Colonic mucosa (tissue), 4 donors: ENCODE measurements around the gene INHA. TPM values are rescaled to one million over a fixed set of nuclear protein-coding genes. Genes with fewer than 3 reads are reported as not detected.

Experiments used
- DNase-seq: peaks from one replicate; pipeline ENCODE4 v3.0.0-alpha.2; 2020
- H3K27ac ChIP-seq: fragments of 200-600 bp; one replicate; pipeline ENCODE4 v1.8.0; 2021
- H3K27me3 ChIP-seq: fragments of 200-600 bp; one replicate; pipeline ENCODE4 v1.8.0; 2021
- H3K36me3 ChIP-seq: fragments of 200-600 bp; one replicate; pipeline ENCODE4 v1.8.0; 2021
- H3K4me1 ChIP-seq: fragments of 200-600 bp; one replicate; pipeline ENCODE4 v1.8.0; 2021; ENCODE audit warnings: mild to moderate bottlenecking
- H3K4me3 ChIP-seq: fragments of 200-600 bp; one replicate; pipeline ENCODE4 v1.8.0; 2021
- H3K9ac ChIP-seq, 2 donors: one replicate each; pipeline ENCODE4 v1.7.0; 2013; ENCODE audit warnings: control low read depth in 2 of 2, low read depth in 2 of 2, low read length in 2 of 2
- H3K9me3 ChIP-seq: fragments of 200-600 bp; one replicate; pipeline ENCODE4 v1.8.0; 2021
- intact Hi-C: fragments of 100-400 bp; cut with DNase I; formaldehyde crosslinking; loops from one replicate; pipeline ENCODE4 v1.14.1; 2022
- total RNA-seq, 2 donors: library from RNA; stranded (reverse); fragmentation: NEBNext Ultra II Directional in 1 of 2; extraction: Animal tissue kit (Norgen Biotek cat#: 25700) in 1 of 2; gene quantifications; one replicate each; pipeline ENCODE4 v1.2.1, GENCODE V29; 2021
- TF ChIP-seq, protein P1 (sequence below): fragments of 200-600 bp; IDR thresholded peaks from one replicate; pipeline ENCODE4 v1.8.0; 2022; ENCODE audit warnings: antibody characterized with exemption, mild to moderate bottlenecking
- donor health status: healthy.
- donor health status: DM: no; HTN: no; CAD: no.
- donor health status: DM: no; HTN: no; CAD: no.

Gene INHA
- total RNA-seq, 2 donors from 2014 or later = not detected

DNA sequence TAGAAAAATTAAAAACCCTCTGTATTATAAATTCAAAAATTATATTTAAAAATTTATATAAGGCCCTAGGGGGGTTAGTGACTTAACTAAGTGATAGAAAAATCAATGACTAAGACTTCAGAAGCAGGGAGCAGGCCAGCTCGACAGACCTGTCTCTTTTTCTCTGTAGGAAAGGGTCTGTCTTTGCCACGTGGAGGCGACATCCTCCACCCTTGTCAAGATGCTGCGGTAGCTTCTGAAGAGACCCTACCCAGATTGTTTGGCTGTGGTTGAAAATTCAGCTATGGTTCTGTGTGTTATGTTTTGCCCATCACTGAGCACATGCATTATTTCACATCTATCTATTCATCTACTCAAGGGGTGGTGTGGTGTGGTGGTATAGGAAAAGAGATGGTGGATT is 47.1 kb downstream of the INHA start:
- Histone ChIP-seq H3K27ac (no peak overlapping the region), H3K4me1 (no peaks in the 10 kb centered on the region), H3K36me3 (no peaks in the 10 kb centered on the region), H3K4me3 (no peak overlapping the region), H3K27me3 (no peaks in the 10 kb centered on the region), H3K9me3 (no peaks in the 10 kb centered on the region), H3K9ac (no peak overlapping the region)
- no peak for DNase-seq
- intact Hi-C loops = no loop called here
- TF ChIP-seq, protein P1, sequence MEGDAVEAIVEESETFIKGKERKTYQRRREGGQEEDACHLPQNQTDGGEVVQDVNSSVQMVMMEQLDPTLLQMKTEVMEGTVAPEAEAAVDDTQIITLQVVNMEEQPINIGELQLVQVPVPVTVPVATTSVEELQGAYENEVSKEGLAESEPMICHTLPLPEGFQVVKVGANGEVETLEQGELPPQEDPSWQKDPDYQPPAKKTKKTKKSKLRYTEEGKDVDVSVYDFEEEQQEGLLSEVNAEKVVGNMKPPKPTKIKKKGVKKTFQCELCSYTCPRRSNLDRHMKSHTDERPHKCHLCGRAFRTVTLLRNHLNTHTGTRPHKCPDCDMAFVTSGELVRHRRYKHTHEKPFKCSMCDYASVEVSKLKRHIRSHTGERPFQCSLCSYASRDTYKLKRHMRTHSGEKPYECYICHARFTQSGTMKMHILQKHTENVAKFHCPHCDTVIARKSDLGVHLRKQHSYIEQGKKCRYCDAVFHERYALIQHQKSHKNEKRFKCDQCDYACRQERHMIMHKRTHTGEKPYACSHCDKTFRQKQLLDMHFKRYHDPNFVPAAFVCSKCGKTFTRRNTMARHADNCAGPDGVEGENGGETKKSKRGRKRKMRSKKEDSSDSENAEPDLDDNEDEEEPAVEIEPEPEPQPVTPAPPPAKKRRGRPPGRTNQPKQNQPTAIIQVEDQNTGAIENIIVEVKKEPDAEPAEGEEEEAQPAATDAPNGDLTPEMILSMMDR = no peak

DNA sequence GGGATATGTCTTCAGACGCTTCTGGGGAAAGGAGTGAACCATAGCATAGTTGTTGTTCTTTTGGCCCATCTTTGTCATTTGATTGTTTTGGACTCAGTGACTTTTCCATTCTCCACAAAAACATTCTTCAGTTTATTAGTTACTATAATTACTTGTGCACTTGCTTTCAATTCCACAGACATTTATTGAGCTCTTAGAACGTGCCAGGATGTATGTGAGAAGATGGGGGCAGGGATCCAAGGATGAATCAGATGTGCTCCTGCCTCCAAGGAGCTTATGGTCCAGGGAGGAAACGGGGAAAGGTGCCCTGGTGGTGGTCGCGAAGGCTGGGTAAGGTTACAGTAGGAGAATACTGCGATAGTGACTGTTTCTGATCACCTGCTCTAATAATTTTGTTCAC is 48.4 kb downstream of the INHA start:
- no peak overlapping the region for H3K27ac ChIP-seq
- H3K9me3 ChIP-seq = no peaks in the 10 kb centered on the region
- no peak overlapping the region for H3K4me3 ChIP-seq
- TF ChIP-seq, protein P1 = no peak
- no peak for DNase-seq
- H3K4me1 ChIP-seq = no peaks in the 10 kb centered on the region
- no peaks in the 10 kb centered on the region for H3K27me3 ChIP-seq
- intact Hi-C loops = no loop called here
- no peak overlapping the region for H3K9ac ChIP-seq
- no peaks in the 10 kb centered on the region for H3K36me3 ChIP-seq

DNA sequence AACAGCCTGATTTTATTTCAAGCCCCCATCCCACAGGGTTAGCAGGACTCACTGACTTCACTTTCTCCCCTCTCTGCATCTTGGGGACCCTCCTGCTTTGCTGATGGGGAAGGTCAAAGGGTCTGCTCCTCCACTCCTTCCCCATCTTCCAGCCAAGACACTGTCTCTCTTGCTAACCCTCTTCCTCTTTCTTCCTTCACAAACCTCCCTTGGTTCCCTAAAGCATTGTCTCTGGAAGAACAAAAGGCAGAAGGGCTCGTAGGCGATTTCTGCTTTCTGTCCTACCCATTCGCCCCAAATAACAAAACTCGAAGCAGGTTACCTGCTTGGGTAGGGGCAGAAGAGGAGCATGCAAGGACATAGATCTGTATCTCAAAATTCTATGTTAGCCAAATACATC is 49.8 kb downstream of the INHA start:
- DNase-seq = no peak
- no peak overlapping the region for H3K27ac ChIP-seq
- H3K9ac ChIP-seq = no peak overlapping the region
- H3K4me1 ChIP-seq = no peaks in the 10 kb centered on the region
- H3K36me3 ChIP-seq = no peaks in the 10 kb centered on the region
- intact Hi-C loops = no loop called here
- TF ChIP-seq, protein P1 = no peak
- H3K4me3 ChIP-seq = no peak overlapping the region
- H3K9me3 ChIP-seq = no peaks in the 10 kb centered on the region
- no peaks in the 10 kb centered on the region for H3K27me3 ChIP-seq

DNA sequence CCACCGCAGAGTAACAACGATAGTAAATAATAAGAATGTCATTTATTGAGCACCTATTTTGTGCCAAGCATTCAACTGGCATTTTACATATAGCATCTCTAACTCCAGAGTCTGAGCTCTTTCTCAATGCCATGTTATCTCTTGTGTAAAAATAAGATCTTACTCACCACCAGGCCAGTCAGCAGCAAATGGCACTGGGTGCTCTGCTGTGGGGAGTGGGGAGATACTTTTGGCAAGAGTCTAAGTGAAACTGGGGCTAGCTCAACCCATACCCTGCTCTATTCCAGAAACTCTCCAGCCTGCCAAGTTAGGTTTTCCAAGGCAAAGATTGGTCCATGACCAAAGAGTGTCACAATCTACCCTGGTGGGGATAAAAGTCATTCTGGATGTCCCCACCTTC is 50.4 kb downstream of the INHA start:
- DNase-seq = no peak
- intact Hi-C loops = no loop called here
- Histone ChIP-seq H3K27me3 (no peaks in the 10 kb centered on the region), H3K27ac (no peak overlapping the region), H3K36me3 (no peaks in the 10 kb centered on the region), H3K9ac (no peak overlapping the region), H3K4me1 (no peaks in the 10 kb centered on the region), H3K4me3 (no peak overlapping the region), H3K9me3 (no peaks in the 10 kb centered on the region)
- TF ChIP-seq, protein P1 = no peak

DNA sequence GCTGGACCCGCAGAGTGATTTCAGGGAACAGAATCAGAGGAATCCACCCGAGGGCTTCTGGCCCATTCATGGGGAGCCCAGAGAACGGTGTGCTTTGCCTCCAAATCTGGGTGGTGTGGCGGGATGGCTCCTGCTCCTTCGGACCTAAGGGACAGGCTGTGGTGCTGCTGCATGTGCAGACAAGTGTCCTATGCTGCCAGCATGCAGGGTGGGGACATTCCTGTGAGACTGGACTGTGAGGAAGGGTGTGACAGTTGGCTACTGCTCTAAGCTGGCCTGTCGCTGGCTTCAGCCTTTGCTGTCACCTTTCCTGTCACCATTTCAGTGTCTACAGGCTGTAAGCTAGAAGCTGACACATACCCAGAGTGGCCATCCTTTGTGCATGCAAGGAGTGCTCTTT is 52.5 kb downstream of the INHA start:
- no peak overlapping the region for H3K9ac ChIP-seq
- H3K4me3 ChIP-seq = no peak overlapping the region
- no peaks in the 10 kb centered on the region for H3K27me3 ChIP-seq
- H3K27ac ChIP-seq = no peak overlapping the region
- H3K9me3 ChIP-seq = no peaks in the 10 kb centered on the region
- intact Hi-C loops = no loop called here
- H3K4me1 ChIP-seq = peaks cover 4% of the 10 kb centered on the region
- no peaks in the 10 kb centered on the region for H3K36me3 ChIP-seq
- TF ChIP-seq, protein P1 = no peak
- DNase-seq = no peak

DNA sequence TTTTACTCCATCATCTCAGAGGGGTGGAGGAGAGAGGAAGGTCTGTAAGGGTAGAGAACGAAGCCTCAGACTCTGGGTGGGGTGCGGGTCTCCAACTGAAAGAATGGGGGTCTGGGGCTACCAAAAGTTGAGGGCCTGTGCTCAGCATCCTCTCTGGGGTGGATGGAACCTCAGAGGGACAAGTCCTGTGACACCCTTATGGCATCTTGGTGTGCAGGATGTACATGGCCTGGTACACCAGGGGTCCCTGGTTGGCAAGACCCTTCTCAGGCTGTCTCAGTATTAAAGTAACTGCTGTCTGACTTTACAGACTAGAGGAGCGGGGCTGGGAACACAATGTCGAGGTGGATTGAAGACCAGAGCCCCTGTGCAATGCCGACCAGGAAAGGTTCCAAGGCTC is 53.1 kb downstream of the INHA start:
- Histone ChIP-seq H3K4me3 (no peak overlapping the region), H3K9me3 (no peaks in the 10 kb centered on the region), H3K27me3 (no peaks in the 10 kb centered on the region), H3K36me3 (no peaks in the 10 kb centered on the region), H3K4me1 (peaks cover 4% of the 10 kb centered on the region), H3K9ac (no peak overlapping the region), H3K27ac (no peak overlapping the region)
- TF ChIP-seq, protein P1 = no peak
- intact Hi-C loops = no loop called here
- no peak for DNase-seq
